HepG2 (cell line): ENCODE data around the gene EPSTI1.

Experiments used
- KDM5A ChIP-seq: fragments of 200-600 bp; sonication (generic); IDR thresholded peaks from 2 replicates; pipeline ENCODE4 v1.7.0; 2018; ENCODE audit warnings: antibody characterized with exemption, mild to moderate bottlenecking, low read length, borderline replicate concordance
- PITX1 ChIP-seq: sonication (generic); formaldehyde crosslinking; IDR thresholded peaks from 2 replicates; pipeline ENCODE4 v1.5.1; 2020; ENCODE audit warnings: mild to moderate bottlenecking, missing genetic modification reagents
- POLR2G ChIP-seq: fragments of 200-400 bp; formaldehyde crosslinking; IDR thresholded peaks from 2 replicates; pipeline ENCODE4 v1.6.1; 2018; ENCODE audit warnings: mild to moderate bottlenecking, low read depth, low read length, moderate library complexity
- RNF2 ChIP-seq: fragments of 450-650 bp; conservative IDR thresholded peaks from 2 replicates; pipeline ENCODE4 v1.6.1; 2016; ENCODE audit warnings: low read depth
- ZKSCAN1 ChIP-seq: fragments of 150-350 bp; IDR thresholded peaks from 2 replicates; pipeline ENCODE4 v1.6.1; 2014; ENCODE audit warnings: low read length
- ZNF296 ChIP-seq: sonication (generic); formaldehyde crosslinking; conservative IDR thresholded peaks from 2 replicates; pipeline ENCODE4 v1.5.0; 2020; ENCODE audit warnings: mild to moderate bottlenecking, missing genetic modification reagents
- ZNF501 ChIP-seq: sonication (generic); formaldehyde crosslinking; IDR thresholded peaks from 2 replicates; pipeline ENCODE4 v1.5.1; 2020; ENCODE audit warnings: mild to moderate bottlenecking, moderate library complexity, missing genetic modification reagents
- TF ChIP-seq, protein P1 (sequence below): sonication (generic); formaldehyde crosslinking; IDR thresholded peaks from 2 replicates; pipeline ENCODE4 v1.5.0; 2020; ENCODE audit warnings: mild to moderate bottlenecking, missing genetic modification reagents, moderate library complexity
- TF ChIP-seq, protein P2 (sequence below): sonication (generic); formaldehyde crosslinking; IDR thresholded peaks from 2 replicates; pipeline ENCODE4 v1.4.0; 2020; ENCODE audit warnings: missing genetic modification reagents
- TF ChIP-seq, protein P3 (sequence below): IDR thresholded peaks from 2 replicates; pipeline ENCODE4 v1.6.1; 2016; ENCODE audit warnings: control low read depth

DNA sequence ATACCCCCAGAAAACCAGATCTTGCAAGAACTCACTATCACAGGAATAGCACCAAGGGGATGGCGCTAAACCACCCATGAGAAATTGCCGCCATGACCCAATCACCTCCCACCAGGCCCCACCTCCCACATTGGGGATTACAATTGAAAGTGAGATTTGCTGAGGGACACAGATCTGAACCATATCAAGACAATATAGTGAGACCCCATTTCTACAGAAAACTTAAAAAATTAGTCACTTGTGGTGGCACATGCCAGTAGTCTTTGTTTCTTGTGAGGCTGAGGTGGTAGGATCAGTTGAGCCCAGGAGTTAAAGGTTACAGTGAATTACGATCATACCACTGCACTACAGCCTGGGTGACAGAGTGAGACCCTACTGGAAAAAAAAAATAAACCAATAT is 41.0 kb upstream of the EPSTI1 start:
- TF ChIP-seq PITX1 (CRISPR knock-in tag) (no peak), POLR2G (no peak), RNF2 (no peak), ZNF296 (CRISPR knock-in tag) (no peak), ZNF501 (CRISPR knock-in tag) (no peak), KDM5A (no peak), ZKSCAN1 (no peak)
- TF ChIP-seq, protein P1, sequence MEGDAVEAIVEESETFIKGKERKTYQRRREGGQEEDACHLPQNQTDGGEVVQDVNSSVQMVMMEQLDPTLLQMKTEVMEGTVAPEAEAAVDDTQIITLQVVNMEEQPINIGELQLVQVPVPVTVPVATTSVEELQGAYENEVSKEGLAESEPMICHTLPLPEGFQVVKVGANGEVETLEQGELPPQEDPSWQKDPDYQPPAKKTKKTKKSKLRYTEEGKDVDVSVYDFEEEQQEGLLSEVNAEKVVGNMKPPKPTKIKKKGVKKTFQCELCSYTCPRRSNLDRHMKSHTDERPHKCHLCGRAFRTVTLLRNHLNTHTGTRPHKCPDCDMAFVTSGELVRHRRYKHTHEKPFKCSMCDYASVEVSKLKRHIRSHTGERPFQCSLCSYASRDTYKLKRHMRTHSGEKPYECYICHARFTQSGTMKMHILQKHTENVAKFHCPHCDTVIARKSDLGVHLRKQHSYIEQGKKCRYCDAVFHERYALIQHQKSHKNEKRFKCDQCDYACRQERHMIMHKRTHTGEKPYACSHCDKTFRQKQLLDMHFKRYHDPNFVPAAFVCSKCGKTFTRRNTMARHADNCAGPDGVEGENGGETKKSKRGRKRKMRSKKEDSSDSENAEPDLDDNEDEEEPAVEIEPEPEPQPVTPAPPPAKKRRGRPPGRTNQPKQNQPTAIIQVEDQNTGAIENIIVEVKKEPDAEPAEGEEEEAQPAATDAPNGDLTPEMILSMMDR (CRISPR knock-in tag), result no peak
- TF ChIP-seq, protein P2, sequence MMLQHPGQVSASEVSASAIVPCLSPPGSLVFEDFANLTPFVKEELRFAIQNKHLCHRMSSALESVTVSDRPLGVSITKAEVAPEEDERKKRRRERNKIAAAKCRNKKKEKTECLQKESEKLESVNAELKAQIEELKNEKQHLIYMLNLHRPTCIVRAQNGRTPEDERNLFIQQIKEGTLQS, result no peak
- TF ChIP-seq, protein P3, sequence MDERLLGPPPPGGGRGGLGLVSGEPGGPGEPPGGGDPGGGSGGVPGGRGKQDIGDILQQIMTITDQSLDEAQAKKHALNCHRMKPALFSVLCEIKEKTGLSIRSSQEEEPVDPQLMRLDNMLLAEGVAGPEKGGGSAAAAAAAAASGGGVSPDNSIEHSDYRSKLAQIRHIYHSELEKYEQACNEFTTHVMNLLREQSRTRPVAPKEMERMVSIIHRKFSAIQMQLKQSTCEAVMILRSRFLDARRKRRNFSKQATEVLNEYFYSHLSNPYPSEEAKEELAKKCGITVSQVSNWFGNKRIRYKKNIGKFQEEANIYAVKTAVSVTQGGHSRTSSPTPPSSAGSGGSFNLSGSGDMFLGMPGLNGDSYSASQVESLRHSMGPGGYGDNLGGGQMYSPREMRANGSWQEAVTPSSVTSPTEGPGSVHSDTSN (CRISPR knock-in tag), result no peak
